Measurements from ENCODE around the gene UBB. TPM values are rescaled to one million over a fixed set of nuclear protein-coding genes. Genes with fewer than 3 reads are reported as not detected.

UBB gene
- total RNA-seq (2014; rRNA removed; shearing (Covaris generic)): 1,439 and 1,479 TPM in 2 replicates
- 1,025 and 1,369 TPM in 2 replicates for polyA plus RNA-seq (2014; cell fraction: nucleus; rRNA removed)

- DNase-seq (ENCODE audit: extremely low read depth, low read depth): peak; percentile 96
Measured at GRCh38 chr17:16380640-16381495, at the start of gene UBB. UBB (plus strand) TSS chr17:16381091; CDS start chr17:16381908, 817 bp downstream.

GRCh38 chr17:16338391-16338790 is 42.5 kb upstream of the UBB start:
- no peak for DNase-seq (ENCODE audit: extremely low read depth, low read depth)

GRCh38 chr17:16339402-16339801 is 41.5 kb upstream of the UBB start:
- no peak for DNase-seq (ENCODE audit: extremely low read depth, low read depth)

GRCh38 chr17:16339959-16340358 is 40.9 kb upstream of the UBB start:
- DNase-seq (ENCODE audit: extremely low read depth, low read depth): no peak

- DNase-seq (ENCODE audit: extremely low read depth, low read depth): no peak
Measured at GRCh38 chr17:16342979-16343378, 37.9 kb upstream of the UBB start.

GRCh38 chr17:16343569-16343968 is 37.3 kb upstream of the UBB start:
- DNase-seq (ENCODE audit: extremely low read depth, low read depth): no peak

- no peak for DNase-seq (ENCODE audit: extremely low read depth, low read depth)
Measured at GRCh38 chr17:16345565-16345964, 35.3 kb upstream of the UBB start.

GRCh38 chr17:16346721-16347271 is 34.1 kb upstream of the UBB start:
- no peak for DNase-seq (ENCODE audit: extremely low read depth, low read depth)

GRCh38 chr17:16348586-16348985 is 32.3 kb upstream of the UBB start:
- no peak for DNase-seq (ENCODE audit: extremely low read depth, low read depth)

- no peak for DNase-seq (ENCODE audit: extremely low read depth, low read depth)
Measured at GRCh38 chr17:16349431-16349830, 31.5 kb upstream of the UBB start.

- no peak for DNase-seq (ENCODE audit: extremely low read depth, low read depth)
Measured at GRCh38 chr17:16351831-16352230, 29.1 kb upstream of the UBB start.

GRCh38 chr17:16352303-16352666 is 28.6 kb upstream of the UBB start:
- DNase-seq (ENCODE audit: extremely low read depth, low read depth): no peak

- no peak for DNase-seq (ENCODE audit: extremely low read depth, low read depth)
Measured at GRCh38 chr17:16352667-16353316, 28.1 kb upstream of the UBB start.

- DNase-seq (ENCODE audit: extremely low read depth, low read depth): peak; percentile 37
Measured at GRCh38 chr17:16353317-16354174, 27.3 kb upstream of the UBB start, which contains the start of gene CENPV. CENPV (minus strand) TSS chr17:16353469; CDS start chr17:16353436, 33 bp downstream.

- no peak for DNase-seq (ENCODE audit: extremely low read depth, low read depth)
Measured at GRCh38 chr17:16354585-16354984, 26.3 kb upstream of the UBB start.

- DNase-seq (ENCODE audit: extremely low read depth, low read depth): no peak
Measured at GRCh38 chr17:16358394-16358793, 22.5 kb upstream of the UBB start.

- DNase-seq (ENCODE audit: extremely low read depth, low read depth): no peak
Measured at GRCh38 chr17:16361874-16362273, 19.0 kb upstream of the UBB start.

- peak; percentile 75 for DNase-seq (ENCODE audit: extremely low read depth, low read depth)
Measured at GRCh38 chr17:16363749-16364536, 16.9 kb upstream of the UBB start.

- no peak for DNase-seq (ENCODE audit: extremely low read depth, low read depth)
Measured at GRCh38 chr17:16364625-16365024, 16.3 kb upstream of the UBB start.

- DNase-seq (ENCODE audit: extremely low read depth, low read depth): no peak
Measured at GRCh38 chr17:16371742-16372141, 9.1 kb upstream of the UBB start.
